DMS114 treated with DMSO at 0.1 percent for 48 hours (cell line): ENCODE data around the gene ITSN2.

ENCODE experiments used
- DNase-seq: peaks from one replicate; lab custom pipeline; 2025; ENCODE audit not compliant: unreplicated experiment; lab: John Stamatoyannopoulos, UW

The ITSN2 gene

DNA sequence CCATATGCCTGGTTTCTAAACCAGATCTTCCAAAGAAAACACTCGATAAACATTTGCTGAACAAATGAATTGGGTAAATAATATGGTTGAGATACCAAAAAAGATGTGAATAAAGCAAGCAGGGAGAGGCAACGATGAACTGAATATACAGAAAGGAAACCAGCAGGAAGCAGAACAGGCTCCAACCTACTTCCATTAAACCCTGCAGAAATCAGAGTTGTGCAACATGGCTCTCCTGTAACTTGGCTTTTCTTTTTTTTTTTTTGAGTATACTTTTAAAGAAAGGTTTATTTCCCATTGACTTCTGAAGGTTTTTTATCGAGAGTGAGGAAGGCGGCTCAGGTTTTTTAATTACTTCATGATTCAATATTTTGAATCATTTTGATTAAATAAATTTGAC is 23.5 kb downstream of the ITSN2 start:
- DNase-seq, result no peak

DNA sequence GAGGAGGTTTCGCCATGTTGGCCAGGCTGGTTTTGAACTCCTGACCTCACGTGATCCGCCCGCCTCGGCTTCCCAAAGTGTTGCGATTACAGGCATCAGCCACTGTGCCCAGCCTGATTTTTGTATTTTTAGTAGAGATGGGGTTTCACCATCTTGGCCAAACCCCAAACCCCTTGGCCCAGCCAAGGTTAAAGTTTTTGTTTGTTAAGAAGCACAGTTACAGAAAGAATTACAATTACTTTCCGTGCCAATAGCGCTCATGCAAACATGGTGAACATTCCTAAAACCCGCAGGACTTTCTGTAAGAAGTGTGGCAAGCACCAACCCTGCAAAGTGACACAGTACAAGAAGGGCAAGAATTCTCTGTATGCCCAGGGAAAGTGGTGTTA is 26.1 kb downstream of the ITSN2 start:
- no peak for DNase-seq

DNA sequence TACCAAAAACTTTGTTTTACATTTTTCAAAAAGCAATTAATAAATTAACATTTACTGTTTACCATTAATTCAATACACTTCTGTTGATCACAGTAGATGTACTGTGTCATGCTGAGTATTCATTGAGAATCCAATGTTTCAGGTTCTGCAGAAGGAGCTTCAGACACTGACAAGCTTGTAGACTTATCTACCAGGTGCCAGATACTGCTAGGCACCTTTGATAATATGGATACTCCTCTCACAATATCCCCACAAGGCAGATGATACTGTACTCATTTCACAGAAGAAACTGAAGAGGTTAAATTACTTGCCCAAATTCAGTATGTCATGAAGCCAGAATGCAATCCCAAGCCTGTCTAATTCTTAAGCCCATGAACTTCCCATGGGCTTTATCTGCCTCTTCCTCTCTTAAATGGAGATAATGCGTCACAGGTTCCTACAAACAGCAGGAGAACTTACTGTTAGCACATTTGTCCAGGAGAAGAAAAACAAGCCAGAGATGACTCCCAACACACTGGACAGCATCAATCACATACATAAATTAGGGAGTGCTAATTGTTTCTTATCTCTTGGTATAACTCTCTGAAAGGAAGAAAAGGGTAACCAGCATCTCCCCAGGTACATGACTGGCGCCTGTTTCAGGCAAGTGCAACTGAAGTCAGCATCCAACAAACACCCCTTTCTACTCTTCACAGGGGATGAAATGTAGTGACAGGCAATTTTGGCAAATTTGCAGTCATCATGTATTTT is 27.4 kb downstream of the ITSN2 start:
- no peak for DNase-seq

DNA sequence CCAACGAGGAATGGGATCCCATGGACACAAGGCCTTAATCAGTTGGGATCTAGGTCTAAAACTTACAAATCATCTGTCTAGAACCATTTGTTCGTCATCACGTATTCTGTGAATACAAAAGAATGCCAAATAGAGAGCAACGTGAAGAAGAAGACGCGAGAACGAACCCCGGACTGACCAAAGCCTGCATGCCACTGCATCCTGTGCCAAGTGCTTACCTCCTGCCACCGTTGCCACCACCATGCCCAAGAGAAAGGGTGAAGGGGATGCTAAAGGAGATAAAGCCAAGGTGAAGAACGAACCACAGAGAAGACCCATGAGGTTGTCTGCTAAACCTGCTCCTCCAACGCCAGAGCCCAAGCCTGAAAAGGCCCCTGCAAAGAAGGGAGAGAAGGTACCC is 30.2 kb downstream of the ITSN2 start:
- no peak for DNase-seq

DNA sequence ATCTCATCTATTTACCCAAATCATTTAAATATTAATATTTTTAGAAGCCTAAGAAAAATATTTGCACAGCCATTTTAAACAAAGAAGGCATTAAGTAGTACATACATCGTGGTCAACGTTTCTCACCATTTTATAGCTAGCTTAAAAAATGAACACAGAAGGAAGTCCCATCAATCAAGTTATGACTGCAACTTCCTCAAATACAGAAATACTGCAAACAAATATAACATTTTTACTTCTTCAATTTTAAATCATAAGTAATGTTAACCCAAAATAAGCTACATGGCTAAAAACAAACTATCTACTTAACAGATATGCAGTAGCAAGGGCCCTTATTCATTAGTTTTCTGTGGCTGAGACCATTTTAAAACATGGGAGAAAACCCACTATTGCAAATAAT is 30.6 kb downstream of the ITSN2 start:
- no peak for DNase-seq

DNA sequence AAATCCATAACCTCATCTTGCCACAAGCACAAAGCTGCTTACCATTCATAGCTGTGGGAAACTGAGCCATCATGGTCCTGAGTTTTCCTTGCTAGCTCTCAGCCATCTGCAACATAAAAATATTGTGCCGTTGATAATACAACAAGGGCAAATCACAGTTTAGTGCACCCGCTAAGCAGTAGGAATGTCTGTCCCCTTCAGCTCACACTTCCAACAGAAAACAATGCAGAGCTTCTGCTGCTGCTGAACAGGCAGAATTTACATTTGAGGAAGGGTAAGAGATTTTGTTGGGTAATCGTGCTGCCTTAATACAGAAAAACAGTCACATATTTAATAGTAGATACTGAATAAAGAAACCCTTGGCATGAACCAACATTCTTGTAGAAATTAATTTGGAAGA is 32.3 kb downstream of the ITSN2 start:
- DNase-seq, result no peak

DNA sequence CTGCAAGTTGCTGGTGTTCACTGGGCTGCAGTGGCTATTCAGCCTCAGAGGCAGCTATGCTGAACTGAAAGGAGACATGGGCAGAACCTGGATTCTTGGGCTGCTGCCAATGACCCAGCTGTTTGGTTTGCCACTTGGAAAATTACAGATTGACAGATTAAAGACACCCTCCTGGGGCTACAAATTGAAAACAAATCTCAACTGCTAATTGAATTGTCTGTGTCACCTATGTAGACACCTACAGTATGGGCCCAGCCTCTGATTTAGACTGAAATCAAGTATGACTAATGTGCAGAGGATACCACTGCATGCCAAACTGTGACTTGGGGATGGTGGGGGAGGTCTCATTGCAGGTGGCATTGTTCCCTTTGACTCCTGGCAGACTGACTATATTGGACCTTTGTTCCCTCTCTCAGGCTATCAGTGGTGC is 42.8 kb downstream of the ITSN2 start:
- no peak for DNase-seq

DNA sequence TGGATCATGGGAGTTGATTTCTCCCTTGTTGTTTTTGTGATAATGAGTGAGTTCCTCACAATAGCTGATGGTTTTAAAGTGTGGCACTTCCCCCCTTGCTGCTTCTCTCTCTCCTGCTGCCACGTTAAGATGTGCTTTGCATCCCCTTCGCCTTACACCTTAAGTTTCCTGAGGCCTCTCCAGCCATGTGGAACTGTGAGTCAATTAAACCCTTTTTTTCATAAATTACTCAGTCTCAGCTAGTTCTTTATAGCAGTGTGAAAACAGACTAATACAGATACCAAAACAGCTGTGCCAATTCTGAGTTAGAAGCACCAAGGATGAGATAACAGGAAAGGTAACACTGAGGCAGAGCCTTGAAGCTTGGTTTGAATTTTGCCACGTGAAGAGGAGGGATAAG is 44.7 kb downstream of the ITSN2 start:
- DNase-seq, result no peak

DNA sequence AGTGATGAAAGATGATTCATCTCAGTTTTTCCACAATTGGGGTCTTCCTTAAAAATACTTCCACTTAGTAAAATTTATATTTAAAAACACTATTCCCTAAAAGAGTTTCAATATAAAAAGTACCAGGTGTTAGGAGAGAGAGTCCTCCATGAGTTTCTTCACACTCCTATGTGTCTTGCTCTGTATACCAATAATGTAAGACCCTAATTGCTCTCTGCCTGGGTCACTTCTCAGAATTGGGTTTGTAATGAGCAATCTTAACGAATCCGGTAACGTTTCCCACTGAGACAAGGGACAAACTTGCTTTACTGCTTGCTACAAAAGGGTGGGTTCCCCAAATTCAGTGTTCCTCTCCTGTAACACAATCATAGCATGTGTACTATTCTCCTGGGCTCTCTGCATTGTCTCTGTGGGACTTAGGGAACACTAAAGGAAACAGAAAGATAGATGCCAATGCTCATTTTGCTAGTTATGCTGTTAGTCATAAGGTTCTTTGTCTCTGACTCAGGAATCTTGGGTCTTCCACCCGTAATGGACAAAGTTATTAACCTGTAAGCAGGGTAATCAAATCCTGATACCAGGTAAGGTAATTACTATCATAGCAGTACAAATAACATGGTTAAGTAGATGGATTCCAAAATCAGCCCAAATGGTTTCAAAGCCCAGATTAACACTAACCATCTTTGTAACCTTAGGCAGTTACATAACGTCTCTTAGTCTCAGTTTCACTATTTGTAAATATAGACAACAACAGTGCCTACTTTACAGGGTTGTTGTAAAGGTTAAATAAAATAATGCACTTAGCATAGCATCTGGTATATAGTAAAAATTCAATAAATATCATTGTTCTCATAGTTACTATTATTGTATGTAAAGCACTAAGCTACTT is 46.3 kb downstream of the ITSN2 start:
- DNase-seq, result no peak

DNA sequence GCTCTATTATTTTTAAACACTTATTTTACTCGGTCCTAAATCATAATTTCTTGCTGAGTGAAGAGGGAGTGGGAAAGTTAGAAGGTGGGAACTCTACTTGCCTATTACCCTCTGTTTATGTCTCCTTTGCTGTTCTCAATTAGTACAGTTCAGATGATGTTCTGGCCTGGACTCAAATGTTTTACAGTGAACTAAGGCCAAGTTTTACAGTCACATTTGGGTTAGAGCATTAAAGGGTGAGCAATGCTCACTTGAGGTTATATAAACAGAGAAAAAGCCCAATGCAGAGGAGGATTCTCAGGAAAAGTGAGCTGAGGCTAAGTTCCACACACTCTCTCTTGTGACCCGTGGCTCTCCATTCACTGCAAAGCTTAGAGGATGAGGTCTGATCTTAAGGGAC is 52.4 kb downstream of the ITSN2 start:
- DNase-seq, result no peak

DNA sequence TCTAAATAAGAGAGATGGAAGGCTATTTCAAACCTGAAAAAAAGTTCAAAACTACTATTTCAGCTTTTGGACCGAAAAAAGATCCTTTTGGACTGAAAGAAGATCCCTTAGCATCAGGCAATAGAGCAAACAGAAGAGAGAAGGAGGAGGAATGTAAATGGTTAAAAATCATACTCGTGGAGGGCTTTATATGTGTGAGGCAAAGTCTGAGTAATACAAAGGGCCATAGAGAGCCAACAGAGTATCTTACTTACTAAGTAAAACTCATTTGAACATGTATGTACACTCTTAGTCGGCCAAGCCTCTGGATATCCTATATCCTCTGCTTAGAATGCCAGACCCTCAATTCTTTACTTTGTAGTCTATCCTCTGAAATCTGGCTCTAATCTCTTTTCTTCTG is 55.7 kb downstream of the ITSN2 start:
- DNase-seq, result no peak

DNA sequence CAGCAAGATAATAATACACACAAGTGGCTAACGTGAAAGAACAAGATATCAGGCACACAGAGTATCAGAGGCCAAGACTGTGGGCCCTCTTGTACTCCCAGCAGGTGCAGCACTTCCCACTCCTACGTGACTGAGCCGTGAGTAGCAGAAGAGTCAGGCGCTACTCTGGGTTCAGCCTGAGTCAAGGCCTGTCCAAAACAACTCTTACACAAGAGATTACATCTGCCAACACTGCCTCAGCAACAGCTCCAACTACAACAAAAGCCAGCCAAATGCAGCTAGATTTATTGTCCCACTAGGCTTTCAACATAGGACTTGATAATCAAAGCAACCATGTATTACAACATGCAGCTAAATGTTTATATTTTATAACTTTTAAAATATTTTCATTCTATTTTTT is 56.2 kb downstream of the ITSN2 start:
- DNase-seq, result no peak

DNA sequence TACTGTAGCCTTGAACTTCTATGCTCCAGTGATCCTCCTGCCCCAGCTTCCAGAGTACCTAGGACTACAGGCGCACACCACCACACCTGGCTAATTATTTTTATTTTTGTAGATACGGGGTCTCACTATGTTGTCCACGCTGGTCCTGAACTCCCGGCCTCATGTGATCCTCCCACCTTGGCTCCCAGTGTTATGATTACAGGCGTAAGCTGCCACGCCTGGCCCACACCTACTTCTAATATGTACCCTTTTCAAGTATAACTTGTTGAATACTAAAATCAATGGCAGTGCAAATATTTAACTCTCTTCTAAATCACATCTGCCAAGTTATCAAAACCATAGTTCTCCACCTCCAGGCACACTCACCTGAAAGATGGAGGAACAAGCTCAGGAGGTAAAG is 58.7 kb downstream of the ITSN2 start:
- DNase-seq, result no peak

DNA sequence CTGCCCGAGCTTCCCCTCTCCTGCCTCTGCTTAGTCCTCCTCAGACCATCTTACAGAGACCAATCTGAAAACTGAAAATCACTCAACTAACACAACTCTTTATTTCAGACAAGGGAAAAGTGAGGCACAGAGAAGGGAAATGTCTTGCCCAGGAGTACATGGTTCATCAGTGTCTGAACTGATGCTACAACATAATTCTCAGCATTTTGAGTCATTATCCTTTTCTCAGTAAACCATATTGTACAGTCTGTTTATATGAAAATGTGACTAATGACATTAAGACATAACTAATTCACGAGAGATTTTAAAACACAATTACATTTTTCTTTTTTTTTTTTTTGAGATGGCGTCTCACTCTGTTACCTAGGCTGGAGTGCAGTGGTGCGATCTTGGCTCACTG is 62.7 kb downstream of the ITSN2 start:
- no peak for DNase-seq

DNA sequence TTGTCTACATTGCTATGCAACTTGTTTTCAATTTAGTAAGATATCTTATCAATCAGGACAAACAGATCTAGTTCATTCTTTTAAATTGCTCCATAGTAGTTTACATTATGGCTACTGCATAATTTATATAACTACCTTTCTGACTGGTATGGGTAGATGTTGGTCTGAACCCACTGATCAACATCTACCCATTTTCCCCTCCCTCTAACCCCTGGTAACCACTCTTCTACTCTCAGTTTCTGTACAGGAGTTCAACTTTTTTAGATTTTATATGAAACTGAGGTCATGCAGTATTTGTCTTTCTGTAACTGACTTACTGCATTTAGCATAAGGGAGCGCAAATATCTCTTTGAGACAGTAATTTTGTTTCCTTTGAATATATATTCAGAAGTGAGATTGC is 73.2 kb downstream of the ITSN2 start:
- DNase-seq, result no peak

DNA sequence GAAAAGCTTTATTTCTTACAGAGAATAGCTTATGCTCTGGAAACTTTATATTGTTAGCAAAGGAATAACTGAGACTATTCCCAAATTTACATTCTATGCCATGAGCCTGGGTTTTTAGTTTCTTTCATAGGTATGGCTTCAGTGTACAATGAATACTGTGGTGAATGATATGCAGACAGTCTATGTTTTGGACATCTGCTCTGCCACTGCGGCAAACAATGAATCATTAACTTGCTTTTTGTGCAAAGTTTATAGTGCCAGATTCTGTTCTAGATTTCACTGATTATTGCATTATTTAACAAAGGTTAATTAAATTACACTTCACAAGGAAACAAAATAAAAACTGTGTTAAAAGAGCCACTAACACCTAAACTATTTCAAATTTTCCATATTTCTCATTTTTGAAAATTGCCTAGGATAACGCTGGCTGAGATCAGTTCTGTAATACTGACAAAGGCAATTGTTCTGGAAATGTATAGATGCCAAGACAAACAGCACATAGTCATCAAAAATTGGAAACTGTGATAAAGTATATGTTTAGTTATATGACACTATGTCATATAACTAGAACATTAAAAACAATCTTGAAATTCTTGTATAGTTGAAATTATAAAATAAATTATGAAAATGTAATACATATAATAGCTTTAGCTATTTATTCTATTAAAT is 74.7 kb downstream of the ITSN2 start:
- no peak for DNase-seq

DNA sequence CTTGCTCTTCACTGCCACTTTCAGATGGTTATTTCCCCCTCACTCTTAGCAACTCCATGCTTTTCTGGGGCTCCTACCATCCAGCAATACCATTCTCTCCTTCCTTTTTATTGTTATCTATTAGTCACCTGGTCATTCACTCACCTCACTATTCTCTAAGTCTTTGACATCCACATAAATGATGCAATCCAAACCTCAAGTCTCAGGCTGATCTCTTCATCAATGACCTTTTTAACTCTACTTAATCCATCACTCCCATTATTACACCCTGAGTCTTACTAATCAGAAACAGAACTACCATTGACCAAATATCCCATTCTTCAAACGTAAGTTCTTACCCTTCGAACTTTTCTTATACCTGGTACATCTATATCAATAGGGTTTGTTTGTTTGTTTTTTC is 79.7 kb downstream of the ITSN2 start:
- DNase-seq, result no peak

DNA sequence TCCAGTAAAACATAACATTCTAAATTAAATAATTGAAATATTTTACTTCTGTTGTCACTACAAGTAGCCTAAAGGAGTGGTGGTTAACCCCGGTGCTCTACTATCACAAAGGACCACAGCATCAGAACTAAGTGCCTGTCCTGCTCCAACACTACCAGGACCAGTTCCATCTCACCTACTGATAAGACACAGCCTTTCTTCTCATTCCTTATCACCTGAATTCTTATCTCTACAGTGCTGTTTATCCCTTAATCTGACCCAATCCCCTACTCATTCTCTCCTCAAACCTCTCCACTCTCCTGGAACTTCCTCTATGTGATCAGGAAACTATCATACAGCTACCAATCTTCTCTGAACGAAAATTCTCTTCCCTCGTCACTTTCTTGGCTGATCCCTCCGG is 80.2 kb downstream of the ITSN2 start:
- DNase-seq, result no peak

DNA sequence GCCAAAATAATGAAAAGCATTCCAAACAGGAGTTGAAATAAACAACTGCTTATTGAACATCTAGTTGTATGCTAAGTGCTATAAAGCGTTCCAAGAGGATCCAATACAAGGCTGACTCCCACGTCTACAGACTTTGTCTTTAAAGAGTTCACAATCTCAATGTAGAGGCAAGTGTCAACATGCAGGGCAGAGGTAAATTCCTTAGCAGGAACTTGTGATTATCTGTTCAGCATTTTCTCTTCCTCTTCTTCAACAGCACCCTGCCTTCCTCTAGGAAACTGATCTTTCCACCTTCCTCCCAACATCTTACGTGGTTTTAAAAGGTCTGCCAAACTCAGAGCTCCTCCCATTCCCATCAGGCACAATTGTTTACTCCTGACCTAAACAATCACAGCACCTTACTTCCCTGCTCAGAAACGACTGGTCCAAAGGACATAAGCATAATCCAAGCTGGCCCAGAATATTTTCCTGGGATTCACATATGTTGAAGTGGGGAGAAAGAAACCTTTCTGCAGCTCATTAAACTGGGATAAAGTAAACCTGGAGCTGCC is 83.9 kb downstream of the ITSN2 start:
- DNase-seq, result no peak

DNA sequence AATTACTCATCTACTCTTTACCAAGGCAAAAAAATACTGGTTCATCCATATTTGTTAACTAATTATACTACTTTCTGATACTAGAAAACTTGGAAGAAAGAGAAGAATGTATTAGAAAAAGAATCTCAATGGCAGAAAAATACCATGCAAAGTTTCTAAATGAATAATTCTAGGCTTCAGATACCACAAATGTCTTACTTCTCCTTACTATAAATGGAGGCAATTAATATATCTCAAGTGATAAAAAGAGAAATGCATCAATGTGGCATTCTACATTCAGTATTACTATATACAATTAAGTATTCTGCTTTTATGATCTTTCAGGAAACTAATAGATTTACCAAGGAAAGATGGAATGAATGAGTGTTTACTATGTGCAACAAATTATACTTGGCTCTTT is 85.5 kb downstream of the ITSN2 start:
- DNase-seq, result no peak

DNA sequence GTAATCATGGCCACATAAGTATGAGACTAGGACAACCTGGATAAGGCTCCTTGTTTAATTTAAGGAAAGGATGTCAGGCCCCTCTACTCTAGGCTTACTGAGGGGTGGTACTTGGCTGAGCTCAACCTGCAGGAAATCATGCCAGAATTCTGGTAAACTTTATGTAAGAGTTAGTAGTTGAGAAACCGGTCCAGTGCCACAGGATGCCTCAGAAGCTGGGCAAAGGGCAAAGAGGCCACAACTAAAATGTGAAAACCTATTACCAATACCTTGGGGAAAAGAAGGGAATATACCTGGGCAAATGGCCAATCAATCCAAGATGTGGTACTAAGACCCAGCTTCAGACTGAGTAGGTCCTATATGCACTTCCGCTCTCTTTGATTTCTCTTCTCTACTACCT is 86.7 kb downstream of the ITSN2 start:
- DNase-seq, result no peak

DNA sequence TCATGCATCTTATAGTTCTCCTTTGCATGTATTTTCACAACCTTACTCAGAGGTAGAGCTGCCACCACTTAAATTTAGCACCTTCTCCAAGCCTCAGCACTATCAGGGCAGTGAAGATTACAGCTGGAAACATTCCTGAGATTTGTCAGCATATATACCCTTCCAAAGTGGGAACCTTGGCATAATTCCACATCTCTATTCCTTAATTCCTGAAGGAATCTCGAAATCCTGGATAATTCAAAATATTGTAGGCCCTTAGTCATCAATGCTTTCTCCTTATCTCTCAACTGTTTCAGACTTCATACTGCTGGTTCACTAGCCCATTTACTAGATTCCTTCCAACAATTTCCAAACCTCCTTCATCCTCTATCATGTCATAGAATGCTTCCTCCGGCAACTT is 87.4 kb downstream of the ITSN2 start:
- DNase-seq, result no peak
